Calu3 (cell line): ENCODE measurements around the gene COTL1. TPM values are rescaled to one million over a fixed set of nuclear protein-coding genes. Genes with fewer than 3 reads are reported as not detected.

Source experiments
- BruUV-seq: library from RNA; stranded (reverse); fragments of 400-500 nt; replicated peaks from 2 replicates; lab custom pipeline; 2021; lab: Mats Ljungman, UMichigan
- CTCF ChIA-PET: fragments of 300-600 bp; sonication (Branson Sonifier 250); formaldehyde crosslinking; loops from one replicate; lab custom pipeline; 2022; ENCODE audit warnings: antibody characterized with exemption; lab: Charles Lee
- DNase-seq: peaks from one replicate; pipeline ENCODE4 v3.0.0; 2022
- H3K27ac Mint-ChIP-seq: one replicate; pipeline ENCODE4 v1.8.0; 2022; ENCODE audit warnings: mixed read lengths; ENCODE audit not compliant: unreplicated experiment
- H3K27me3 Mint-ChIP-seq: one replicate; pipeline ENCODE4 v1.8.0; 2022; ENCODE audit warnings: mixed read lengths; ENCODE audit not compliant: unreplicated experiment
- H3K36me3 Mint-ChIP-seq: one replicate; pipeline ENCODE4 v1.8.0; 2022; ENCODE audit warnings: mild to moderate bottlenecking, moderate library complexity, mixed read lengths; ENCODE audit not compliant: insufficient read depth, unreplicated experiment
- H3K4me1 Mint-ChIP-seq: one replicate; pipeline ENCODE4 v1.8.0; 2022; ENCODE audit warnings: mild to moderate bottlenecking, low read depth, mixed read lengths; ENCODE audit not compliant: unreplicated experiment
- H3K4me3 Mint-ChIP-seq: one replicate; pipeline ENCODE4 v1.8.0; 2022; ENCODE audit warnings: mild to moderate bottlenecking, low read depth, moderate library complexity, mixed read lengths; ENCODE audit not compliant: unreplicated experiment
- H3K9me3 Mint-ChIP-seq: one replicate; pipeline ENCODE4 v1.8.0; 2022; ENCODE audit warnings: low read depth, mixed read lengths; ENCODE audit not compliant: unreplicated experiment
- CTCF ChIP-seq: fragments of 200-600 bp; IDR thresholded peaks from one replicate; pipeline ENCODE4 v1.8.0; 2022; ENCODE audit warnings: antibody characterized with exemption; ENCODE audit not compliant: unreplicated experiment
- intact Hi-C: fragments of 100-400 bp; cut with micrococcal nuclease; formaldehyde crosslinking; loops from one replicate; pipeline ENCODE4 v1.10.0; 2022; ENCODE audit not compliant: unreplicated experiment
- total RNA-seq: library from RNA; stranded (reverse); gene quantifications from 2 replicates; pipeline ENCODE4 v1.2.3, GENCODE V29; 2022

COTL1 gene
- total RNA-seq, 1 experiment from 2014 or later: 343 TPM

- H3K4me1 Mint-ChIP-seq: peaks cover 2% of the 10 kb centered on the region
- no TSS peak for BruUV-seq
- no peak overlapping the region for H3K27ac Mint-ChIP-seq
- TF ChIP-seq CTCF: no peak
- H3K27me3 Mint-ChIP-seq: peaks cover 14% of the 10 kb centered on the region
- H3K36me3 Mint-ChIP-seq: no peaks in the 10 kb centered on the region
- no peak for DNase-seq
- no peaks in the 10 kb centered on the region for H3K9me3 Mint-ChIP-seq
- H3K4me3 Mint-ChIP-seq: no peak overlapping the region
- intact Hi-C loops: no loop called here
- CTCF ChIA-PET: no interaction called here
Observed at GRCh38 chr16:84537491-84538151, 80.3 kb downstream of the COTL1 start.

- Mint-ChIP-seq H3K4me3 (no peak overlapping the region), H3K9me3 (no peaks in the 10 kb centered on the region), H3K36me3 (no peaks in the 10 kb centered on the region), H3K4me1 (peaks cover 11% of the 10 kb centered on the region), H3K27me3 (peaks cover 25% of the 10 kb centered on the region), H3K27ac (no peak overlapping the region)
- TF ChIP-seq CTCF: no peak
- intact Hi-C loops: no loop called here
- no peak for DNase-seq
- no TSS peak for BruUV-seq
- CTCF ChIA-PET: no interaction called here
Observed at GRCh38 chr16:84535851-84536250, 82.0 kb downstream of the COTL1 start.

DNA sequence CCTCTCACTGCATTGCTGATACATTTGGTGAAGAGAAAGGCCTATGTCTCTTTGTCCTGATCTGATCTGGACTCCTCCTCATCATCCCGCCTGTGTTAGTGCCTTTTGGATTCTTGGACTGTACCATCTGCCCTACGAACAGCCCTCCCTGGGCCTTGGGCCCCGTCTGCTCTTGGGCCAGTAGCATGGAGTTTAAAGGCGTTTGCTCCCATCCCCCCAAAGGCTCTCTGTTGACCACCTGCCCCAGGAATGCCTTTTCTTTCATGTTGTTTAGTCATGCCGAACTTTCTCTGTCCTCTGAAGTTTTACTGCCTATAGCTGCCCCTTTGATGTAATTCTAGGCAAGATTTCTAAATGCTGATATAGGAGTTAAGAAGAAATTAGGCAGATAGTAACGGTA, 82.5 kb downstream of the COTL1 start:
- H3K4me3 Mint-ChIP-seq: no peak overlapping the region
- no peak for DNase-seq
- TF ChIP-seq CTCF: no peak
- H3K27ac Mint-ChIP-seq: no peak overlapping the region
- no peaks in the 10 kb centered on the region for H3K36me3 Mint-ChIP-seq
- intact Hi-C loops: no loop called here
- H3K9me3 Mint-ChIP-seq: no peaks in the 10 kb centered on the region
- peaks cover 11% of the 10 kb centered on the region for H3K4me1 Mint-ChIP-seq
- BruUV-seq: no TSS peak
- peaks cover 25% of the 10 kb centered on the region for H3K27me3 Mint-ChIP-seq
- CTCF ChIA-PET: no interaction called here

DNA sequence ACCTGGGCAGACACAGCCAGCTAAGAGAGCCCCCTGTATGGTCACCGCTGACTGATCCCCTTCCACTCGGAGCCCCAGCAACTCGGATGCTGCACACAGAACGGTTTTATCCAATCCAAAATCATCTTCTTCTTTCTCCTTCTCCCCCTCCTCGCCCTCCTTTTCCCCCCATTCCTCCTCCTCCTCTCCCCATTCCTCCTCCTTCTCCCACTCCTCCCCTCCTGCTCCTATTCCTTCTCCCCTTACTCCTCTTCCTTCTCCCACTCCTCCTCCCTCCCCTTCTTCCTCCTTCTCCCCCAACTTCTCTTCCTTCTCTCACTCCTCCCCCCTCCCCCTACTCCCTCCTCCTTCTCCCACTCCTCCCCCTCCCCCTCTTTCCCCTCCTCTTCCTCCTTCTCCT, 83.1 kb downstream of the COTL1 start:
- no TSS peak for BruUV-seq
- H3K27me3 Mint-ChIP-seq: peaks cover 25% of the 10 kb centered on the region
- H3K27ac Mint-ChIP-seq: no peak overlapping the region
- CTCF ChIA-PET: no interaction called here
- no peaks in the 10 kb centered on the region for H3K9me3 Mint-ChIP-seq
- intact Hi-C loops: no loop called here
- TF ChIP-seq CTCF: no peak
- no peak overlapping the region for H3K4me3 Mint-ChIP-seq
- DNase-seq: no peak
- H3K36me3 Mint-ChIP-seq: no peaks in the 10 kb centered on the region
- H3K4me1 Mint-ChIP-seq: peaks cover 11% of the 10 kb centered on the region
